MV-4-11 (cell line): ENCODE data around the gene SAMD5.
A peak's percentile ranks its signal among the peaks of the same experiment; 100 is the strongest.

Experiments
- DNase-seq: peaks from one replicate; lab custom pipeline; 2025; lab: John Stamatoyannopoulos, UW

The SAMD5 gene

DNA sequence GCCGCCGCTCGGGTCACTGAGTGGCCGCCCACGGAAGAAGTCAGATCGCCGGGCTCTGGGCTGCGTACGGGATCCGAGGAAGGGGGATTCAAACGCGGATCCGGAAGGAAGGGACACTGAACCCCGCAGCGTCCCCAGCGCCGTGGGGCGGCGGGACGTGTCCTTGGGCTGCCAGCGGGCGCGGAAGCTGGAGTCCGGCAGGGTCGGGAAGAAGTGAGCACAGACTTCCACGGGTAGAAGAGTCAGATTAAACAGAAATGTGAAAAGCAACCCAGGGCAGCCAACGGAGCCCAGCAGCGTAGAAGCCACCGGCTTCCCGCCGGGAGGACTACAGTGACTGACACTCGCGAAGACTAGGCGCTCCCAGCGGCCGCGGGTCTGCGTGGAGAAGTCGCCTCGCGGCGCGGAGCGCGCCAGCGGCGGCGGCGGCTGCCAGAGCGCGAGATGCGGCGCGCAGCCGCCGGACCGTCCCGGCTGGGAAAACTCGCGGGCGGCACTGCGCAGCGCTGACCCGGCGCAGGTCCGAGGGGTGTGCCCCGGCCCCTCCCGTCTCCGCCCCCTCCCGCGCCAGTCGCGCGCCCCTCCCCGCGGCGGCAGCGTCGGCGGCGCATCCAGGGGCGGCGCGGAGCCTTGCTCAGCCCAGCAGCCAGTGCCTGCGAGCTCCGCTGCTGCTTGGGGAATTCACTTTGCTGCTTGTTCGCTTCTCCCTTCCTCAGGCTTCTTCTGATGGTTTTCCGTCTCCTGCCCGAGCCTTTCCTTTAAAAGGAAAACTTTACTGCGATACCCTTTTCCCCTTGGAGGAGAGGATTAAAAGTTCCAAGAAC lies at the start of gene SAMD5:
TSS of gene SAMD5 (plus strand) at position 649 of the 824 bp plus-strand sequence. CDS start 239 bp downstream, outside the sequence.
- no peak for DNase-seq

DNA sequence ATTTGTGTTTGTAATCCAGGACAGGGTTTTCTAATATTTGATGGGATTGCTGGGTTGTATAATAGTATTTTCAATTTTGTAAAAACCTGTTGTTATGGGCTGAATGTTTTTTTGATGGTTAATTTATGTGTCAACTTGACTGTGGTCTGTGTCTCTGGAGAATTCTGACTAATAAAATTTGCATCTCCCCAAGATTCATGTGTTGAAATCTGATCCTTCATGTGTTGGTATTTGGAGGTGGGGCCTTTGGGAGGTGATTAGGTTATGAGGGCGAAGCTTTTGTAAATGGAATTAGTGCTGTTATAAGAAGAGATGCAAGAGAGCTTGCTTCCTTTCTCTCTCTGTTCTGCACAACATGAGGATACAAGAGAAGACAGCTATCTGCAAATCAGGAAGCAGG lies 48.7 kb upstream of the SAMD5 start:
- no peak for DNase-seq

DNA sequence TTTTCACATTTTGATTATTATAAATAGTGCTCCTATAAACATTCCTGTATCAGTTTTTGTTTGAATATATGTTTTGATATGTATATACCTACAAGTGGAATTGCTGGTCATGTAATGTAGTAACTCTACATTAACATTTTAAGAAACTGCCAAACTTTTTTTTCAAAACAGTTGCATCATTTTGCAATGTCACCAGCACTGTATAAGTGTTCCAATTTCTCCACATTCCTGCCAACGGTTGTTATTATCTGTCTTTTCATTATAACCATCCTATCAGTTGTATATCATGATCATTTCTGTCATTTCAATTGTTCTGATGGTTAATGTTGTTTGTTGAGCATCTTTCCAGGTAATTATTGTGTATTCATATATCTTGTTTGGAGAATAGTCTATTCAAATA lies 44.8 kb upstream of the SAMD5 start:
- DNase-seq: no peak

DNA sequence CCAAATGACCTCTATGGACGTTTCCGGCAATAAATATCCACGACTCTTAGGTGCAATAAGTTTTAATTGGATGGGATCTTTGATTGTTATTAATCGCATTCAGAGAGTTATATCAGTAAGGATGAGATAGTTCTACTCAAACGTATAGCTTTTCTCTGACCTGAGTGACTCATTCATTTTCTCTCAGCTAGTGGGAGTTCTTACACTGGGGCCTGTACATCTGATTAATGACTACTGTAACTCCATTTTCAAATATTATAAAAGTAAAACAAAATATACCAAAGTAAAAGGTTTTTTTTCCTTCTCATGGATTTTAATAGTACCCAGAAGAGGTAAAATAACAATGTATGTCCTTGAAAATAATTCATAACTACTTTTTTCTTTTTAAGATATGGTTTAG lies 41.1 kb upstream of the SAMD5 start:
- DNase-seq: no peak

DNA sequence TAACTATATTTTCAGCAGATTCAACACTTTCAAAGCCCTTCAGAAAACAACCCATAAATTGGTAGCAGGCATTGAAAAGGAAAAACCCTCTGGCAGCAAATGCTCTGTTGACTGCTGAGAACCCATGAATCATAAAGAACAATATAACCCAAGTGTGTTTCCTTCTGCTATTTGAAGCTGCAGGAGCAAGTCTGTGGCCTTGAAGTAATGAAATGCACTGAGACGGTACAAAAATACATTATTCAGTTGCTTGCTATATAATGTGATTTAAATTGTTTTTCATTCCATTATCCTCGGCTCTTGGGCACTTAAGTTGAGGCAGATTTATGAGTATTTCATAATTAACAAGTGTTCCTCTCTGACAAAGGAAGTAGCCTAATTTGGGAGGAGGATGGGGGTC lies 40.6 kb upstream of the SAMD5 start:
- DNase-seq: no peak

DNA sequence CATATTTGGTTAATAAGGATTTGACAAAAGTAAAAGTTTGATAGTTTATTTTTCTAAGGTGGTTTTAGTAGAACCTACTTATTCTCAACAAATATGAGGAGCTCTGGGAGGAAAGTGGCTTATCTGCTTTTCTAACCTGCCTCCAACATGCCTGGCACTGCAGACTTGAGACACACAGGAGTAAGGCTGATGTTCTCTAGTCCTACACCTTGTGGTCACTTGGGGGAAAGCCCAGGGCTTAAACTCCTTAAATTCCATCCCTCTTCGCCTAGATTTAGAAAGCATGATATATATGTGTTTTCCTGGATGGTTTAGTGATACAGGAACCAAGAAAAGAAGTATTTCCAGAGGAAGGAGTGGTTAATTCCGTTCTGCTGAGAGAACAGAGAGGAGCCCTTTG lies 39.9 kb upstream of the SAMD5 start:
- no peak for DNase-seq

DNA sequence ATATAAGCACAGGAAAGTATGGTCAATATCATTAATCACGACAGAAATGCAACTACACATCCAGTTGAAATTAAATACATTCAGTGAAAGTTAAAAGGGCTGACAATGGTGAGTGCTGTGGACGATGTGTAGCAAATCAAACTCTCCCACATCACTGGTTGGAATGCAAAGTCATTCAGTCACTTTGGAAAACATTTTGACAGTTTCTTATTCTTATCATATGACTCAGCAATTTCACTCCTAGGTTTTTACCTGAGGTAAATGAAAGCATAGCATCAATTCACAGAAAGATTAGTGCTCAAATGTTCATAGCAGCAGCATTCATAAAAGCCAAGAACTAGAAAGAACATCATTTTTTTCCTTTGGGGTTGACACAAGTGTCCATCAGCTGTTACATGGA lies 28.6 kb upstream of the SAMD5 start:
- no peak for DNase-seq

DNA sequence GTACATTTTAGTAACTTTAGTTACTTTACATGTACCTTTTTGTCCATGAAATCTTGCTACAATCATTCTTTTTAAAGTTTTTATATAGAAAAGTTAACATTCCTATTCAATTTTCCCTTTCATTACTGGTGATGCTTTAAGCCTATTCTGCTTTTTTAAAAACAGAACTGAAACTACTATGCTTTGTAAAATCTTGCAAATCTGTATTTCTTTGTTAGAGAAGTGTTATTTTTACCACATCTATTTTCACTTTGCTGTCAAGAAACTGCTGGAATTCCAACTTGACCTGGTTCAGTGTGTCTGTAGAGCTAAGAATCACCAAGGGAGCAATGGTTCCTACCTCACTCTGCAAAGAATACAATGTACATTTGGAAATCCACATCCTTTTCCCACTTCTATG lies 21.8 kb upstream of the SAMD5 start:
- peak; percentile 33 for DNase-seq

DNA sequence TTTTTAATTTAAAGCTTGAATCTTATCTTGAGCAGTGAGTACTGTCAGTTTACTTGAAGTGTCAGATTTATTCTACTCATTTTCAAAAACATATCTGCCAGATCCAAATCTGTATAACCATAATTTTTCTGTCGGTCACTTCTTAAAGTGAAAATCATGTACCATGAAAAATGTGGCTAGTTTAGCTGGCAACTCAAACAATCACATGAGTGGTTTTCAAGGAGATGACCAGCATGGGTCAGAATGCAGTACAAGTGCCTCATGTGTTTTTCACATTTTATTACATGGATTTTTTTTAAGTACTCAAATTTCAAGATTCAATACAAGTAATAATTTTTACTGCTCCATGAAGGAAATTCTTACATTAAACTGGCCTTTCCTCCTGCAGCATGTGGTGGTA lies 11.0 kb upstream of the SAMD5 start:
- DNase-seq: no peak

DNA sequence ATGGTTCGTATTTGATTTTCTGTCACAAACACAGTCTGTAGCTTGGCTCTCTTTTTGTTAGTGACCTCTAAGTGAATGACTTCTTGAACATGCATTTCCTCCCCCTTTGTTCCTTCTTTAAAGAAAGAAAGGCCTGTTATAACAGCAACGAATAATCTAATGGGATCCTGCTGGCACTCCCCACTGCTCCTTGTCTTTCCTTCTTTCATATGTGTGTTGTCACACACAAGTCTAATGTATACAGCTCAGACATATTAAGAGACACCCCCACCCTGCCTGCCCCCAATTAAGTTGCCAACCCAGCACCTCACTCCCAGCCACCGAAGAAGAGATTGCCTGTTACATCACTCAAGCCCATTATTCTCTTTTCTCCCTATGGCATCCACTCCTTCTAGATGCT lies 4.9 kb upstream of the SAMD5 start:
- DNase-seq: no peak

DNA sequence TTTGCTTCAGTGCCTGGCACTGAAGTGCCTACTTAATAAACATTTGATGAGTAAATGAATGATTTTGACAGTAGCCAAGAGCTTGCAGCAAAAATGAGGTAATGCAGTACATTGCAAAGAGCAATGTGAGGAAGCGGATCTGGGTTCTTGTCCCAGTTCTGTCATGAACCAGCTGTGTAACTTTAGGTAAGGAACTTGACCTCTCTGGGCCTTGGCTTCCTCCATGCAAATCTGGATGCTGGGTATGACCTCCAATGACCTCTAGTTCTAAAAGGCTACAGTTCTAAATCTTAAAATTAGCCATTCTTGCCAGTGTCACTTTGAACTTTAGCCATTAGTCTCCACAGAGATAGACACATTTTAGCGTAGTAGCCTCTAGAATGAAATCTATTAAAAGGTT lies 3.6 kb upstream of the SAMD5 start:
- DNase-seq: no peak

DNA sequence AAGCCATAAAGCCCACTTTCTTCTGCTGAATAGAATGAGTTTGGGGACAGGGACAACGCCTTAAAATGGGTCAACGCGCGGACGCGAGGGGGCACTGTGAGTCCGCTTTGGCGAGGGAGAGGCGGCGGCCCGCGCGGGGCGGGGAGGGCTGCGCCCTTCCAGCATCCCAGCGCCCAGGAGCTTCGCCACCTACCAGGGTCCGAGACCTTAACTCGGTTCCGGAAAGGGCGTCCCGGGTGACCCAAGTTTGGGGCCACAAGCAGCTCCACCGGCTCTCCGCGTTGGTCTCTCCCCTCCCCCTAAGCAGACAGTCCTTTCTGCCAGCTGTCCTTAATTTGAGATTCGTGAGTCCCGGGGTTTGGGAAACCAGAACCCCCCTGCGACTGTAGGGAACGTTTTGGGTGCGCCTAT lies 1.8 kb upstream of the SAMD5 start:
- peak; percentile 6 for DNase-seq

DNA sequence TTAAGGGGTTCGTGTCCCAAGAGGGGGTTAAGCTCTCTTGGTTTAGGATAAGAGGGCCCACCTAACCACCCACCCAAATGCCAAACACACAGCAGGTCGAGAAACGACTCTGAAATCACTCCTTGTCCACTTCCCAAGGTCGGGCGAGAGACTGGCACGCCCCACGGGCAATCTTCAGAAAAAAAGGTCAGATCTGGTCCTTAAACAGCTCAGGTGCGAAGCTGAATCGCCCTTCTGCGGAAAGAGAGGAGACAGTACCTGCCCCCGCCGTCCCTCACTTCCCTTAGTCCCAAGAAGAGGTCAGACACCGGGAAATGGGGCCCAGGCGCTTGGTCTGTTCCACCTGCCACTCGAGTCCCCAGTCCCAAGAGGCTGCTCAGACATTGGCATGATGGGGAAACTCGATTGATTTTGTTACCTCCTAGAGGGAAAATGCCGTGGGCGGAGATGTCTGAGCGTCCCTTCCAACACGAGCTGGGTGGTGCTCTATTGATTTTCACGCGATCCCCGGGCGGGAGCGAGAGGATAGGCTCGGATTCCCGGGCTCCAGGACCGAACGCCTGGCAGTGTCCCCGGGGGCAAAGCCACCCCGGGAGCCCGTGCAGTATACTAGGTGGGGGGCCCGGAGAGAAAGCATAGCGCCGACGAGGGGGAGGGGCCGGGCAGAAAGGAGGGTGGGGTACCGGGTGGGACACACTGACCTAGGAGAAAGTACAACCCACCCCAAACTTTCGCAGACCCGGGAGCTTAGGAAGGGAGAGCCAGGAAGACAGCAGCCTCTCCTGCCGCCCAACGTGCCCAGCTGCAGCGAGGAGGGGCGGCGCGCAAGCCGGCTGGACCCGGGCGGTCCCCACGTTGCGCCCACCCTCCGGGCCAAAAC lies 1.1 kb upstream of the SAMD5 start:
- no peak for DNase-seq

DNA sequence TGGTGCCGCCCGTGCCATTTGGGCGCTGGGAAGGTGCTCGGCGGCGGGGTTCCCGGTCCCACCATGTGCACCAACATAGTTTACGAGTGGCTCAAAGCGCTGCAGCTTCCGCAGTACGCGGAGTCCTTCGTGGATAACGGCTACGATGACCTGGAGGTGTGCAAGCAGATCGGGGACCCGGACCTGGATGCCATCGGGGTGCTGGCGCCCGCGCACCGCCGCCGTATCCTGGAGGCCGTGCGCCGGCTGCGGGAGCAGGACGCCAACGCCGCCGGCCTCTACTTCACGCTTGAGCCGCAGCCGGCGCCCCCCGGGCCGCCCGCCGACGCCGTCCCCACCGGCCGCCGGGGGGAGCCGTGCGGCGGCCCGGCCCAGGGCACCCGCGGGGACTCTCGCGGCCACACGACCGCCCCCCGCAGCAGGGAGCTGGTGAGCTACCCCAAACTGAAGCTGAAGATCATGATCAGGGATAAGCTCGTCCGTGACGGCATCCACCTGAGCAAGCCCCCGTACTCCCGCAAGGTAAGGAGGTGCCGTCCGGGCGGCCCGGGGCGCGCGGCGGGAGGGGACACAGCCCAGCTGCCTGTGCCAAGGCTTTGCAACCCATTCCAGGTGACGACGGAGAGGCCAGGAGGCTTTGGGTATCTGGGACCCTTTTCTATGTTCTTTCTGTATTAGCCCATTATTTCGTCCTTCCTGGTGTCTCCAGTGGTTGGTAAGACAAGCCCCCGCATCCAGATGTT lies 547 bp downstream of the SAMD5 start:
- no peak for DNase-seq

DNA sequence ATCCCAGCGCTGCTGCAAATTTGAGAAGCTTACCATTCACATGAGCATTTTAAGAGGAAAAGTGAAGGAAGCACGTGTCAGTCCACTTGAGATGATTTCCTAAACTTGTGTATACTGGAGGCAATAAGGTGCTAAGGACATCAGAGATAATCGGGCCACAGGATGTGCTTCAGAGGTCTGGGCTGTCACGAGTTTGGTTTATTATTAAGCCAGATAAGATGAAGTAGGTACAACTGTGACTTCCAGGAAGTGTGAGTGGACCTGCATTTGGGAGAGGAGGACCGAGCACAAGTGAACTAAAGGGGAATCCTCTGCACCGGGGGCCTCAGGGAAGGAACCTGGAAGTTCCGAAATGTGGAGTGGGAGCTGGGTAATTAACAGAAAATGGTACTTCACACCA lies 1.4 kb downstream of the SAMD5 start:
- no peak for DNase-seq

DNA sequence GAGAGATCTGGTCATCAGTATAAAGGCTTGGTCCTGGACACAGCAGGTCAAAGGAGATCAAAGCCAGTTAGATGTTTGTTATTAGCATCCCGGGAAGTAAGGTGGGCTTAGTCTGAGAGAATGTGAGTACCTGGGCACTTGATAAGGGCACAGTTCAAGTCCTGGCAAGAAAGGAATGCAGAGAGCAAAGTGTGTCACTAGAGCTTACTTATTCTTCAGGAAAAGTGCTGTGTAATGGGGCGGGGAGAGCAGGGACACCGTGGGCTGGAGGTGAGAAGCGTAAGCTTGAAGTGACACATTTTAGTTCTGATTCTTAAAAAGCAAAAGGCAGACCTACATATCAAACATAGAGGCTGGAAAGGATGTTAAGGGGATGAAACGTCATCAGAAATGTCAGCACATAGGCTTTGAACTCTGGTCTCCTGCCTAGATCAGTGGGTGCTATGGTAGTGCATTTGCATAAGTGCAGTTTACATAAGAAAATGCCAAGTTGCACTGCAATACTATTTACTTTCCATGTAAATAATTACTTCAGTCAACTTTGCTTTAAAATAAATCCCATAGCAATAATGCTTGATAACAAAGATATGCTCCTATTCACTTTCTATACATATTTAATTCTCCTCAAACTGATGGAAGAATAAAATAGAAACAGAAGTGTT lies 2.6 kb downstream of the SAMD5 start:
- no peak for DNase-seq

DNA sequence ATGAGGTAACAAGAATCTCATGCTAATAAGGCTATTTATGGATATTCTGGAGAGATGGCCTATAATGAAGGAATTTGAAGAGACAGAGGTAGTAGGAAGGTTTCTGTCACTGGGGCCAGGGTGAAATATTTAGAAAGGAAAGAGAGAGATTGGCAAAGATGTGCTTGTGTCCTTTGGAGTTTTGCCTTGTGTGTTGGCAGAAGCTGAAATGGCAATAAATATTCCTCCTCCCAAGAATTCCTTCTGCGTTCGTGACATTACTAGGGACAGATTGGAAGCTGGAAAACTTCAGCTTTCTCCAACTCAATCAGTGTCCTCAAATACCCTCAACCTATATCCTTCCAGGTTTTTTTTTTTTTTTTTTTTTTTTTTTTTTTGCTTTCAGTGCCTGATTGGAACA lies 6.3 kb downstream of the SAMD5 start:
- no peak for DNase-seq

DNA sequence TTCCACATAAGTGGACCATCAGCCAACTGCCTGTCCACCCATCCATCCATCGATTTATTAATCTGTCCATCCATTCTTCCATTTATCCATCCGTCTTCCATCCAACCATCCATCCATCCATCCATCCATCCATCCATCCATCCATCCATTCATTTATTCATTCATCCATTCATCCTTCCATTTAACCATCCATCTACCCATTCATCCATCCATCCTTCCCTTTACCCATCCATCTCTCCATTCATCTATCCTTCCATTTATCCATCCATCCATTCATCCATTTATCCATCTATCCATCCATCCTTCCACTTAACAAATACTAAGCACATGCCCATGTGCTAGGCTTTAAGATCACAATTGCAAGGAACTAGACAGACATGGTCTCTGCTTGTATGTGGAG lies 6.8 kb downstream of the SAMD5 start:
- no peak for DNase-seq

DNA sequence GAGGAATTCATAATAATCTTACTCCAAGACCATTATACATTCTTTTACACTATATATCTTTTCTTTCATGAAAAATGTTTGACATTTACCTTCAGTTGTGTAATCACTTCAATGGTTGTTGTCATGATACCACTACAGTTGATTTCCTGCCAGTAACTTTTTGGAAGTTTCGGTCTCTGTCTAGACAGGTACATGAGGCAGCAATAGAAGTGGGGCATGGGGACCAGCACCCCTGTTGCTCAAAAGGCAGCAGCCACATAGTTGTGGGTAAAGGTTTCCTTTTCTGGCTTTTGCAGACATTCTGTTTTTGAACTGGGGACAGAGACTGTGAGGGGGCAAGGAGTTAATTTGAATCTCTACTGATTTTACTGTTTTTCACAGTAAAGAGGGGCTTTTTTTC lies 14.1 kb downstream of the SAMD5 start:
- no peak for DNase-seq

DNA sequence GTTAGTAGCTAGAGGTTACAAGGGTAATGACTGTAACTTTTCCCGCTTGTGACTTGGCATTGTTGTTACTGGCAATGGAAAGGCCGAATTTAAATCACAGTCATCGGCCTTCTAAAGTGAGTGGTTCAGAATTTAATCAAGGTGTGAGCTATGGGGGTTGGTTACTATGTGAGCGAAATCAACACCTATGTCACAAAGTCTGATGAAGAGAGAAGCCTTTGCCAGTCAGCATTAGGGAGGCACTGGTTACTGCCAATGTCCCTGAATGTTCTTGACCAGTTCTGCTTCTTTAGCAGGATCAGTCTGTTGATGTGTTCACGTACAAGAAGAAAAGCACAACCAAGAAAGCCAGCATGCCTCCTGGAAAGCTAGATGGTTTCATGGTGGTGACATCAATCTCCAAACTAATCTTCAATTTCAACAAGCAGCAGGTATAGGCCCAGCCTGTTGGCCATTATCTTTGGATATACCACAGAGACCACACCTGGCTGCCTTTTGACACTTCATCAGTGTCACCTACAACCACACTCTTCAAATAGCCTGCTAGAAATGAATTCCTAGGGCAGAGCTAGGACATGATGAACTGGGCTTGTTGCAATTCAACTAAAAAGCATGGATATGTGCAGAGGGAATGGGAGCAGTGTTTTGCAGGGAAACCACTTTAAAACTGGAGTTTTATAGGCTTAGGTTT lies 17.2 kb downstream of the SAMD5 start:
- DNase-seq: no peak

DNA sequence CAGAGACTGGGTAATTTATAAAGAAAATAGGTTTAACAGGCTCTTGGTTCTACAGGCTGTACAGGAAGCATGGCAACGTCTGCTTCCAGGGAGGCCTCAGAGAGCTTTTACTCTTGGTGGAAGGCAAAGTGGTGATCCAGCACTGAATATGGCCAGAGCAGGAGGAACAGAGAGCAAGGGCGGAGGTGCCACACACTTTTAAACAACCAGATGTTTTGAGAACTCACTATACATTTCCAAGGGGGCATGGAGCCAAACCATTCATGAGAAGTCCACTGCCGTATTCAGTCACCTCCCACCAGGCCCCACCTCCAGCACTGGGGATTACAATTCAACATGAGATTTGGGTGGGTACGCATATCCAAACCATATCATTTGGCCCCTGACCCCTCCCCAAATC lies 18.7 kb downstream of the SAMD5 start:
- no peak for DNase-seq
